Measurements from ENCODE around the gene CRMP1.

The CRMP1 gene

GRCh38 chr4:5784960-5785611 is 107.8 kb downstream of the CRMP1 start:
- ChIA-PET POLR2A (no interaction called here), CTCF (no interaction called here)
- DNase-seq (ENCODE audit: extremely low spot score): no peak
- TF ChIP-seq FOXM1 (IDR thresholded peaks at IDR 0.05; ENCODE audit: borderline replicate concordance) (no peak), HDGF (IDR thresholded peaks at IDR 0.05; ENCODE audit: borderline replicate concordance) (no peak), FOXA1 (IDR thresholded peaks at IDR 0.05) (no peak), L3MBTL2 (conservative IDR thresholded peaks at IDR 0.05) (no peak), NFRKB (IDR thresholded peaks at IDR 0.05) (no peak), TARDBP (IDR thresholded peaks at IDR 0.05) (no peak), ZNF384 (IDR thresholded peaks at IDR 0.05) (no peak), LEF1 (IDR thresholded peaks at IDR 0.05; ENCODE audit: borderline replicate concordance) (no peak), FOXK2 (IDR thresholded peaks at IDR 0.05) (no peak), BHLHE40 (IDR thresholded peaks at IDR 0.05; ENCODE audit: borderline replicate concordance) (no peak), ELF4 (IDR thresholded peaks at IDR 0.05) (no peak)

- POLR2A ChIA-PET: no interaction called here
- TF ChIP-seq ZNF384 (IDR thresholded peaks at IDR 0.05) (no peak), FOXK2 (IDR thresholded peaks at IDR 0.05) (no peak), SP1 (IDR thresholded peaks at IDR 0.05) (no peak), BHLHE40 (IDR thresholded peaks at IDR 0.05; ENCODE audit: borderline replicate concordance) (no peak), TARDBP (IDR thresholded peaks at IDR 0.05) (no peak), LEF1 (IDR thresholded peaks at IDR 0.05; ENCODE audit: borderline replicate concordance) (no peak), NFRKB (IDR thresholded peaks at IDR 0.05) (no peak), CTBP1 (IDR thresholded peaks at IDR 0.05; ENCODE audit: borderline replicate concordance) (no peak), ELF4 (IDR thresholded peaks at IDR 0.05) (no peak), ARNT (IDR thresholded peaks at IDR 0.05) (no peak), SUZ12 (IDR thresholded peaks at IDR 0.05) (no peak), PKNOX1 (IDR thresholded peaks at IDR 0.05) (no peak), L3MBTL2 (conservative IDR thresholded peaks at IDR 0.05) (no peak), HDGF (IDR thresholded peaks at IDR 0.05; ENCODE audit: borderline replicate concordance) (no peak), FOXA1 (IDR thresholded peaks at IDR 0.05) (no peak), FOXM1 (IDR thresholded peaks at IDR 0.05; ENCODE audit: borderline replicate concordance) (no peak)
- DNase-seq (ENCODE audit: extremely low spot score): no peak
- CTCF ChIA-PET: interaction anchor here (0.6 to 0.7 kb wide), 2 partner anchors 763 to 1322 kb away, joined by 3 to 5 read pairs; no protein-coding TSS in a partner anchor
Observed at GRCh38 chr4:5784021-5784420, 108.9 kb downstream of the CRMP1 start.

- TF ChIP-seq BHLHE40 (IDR thresholded peaks at IDR 0.05; ENCODE audit: borderline replicate concordance) (no peak), LEF1 (IDR thresholded peaks at IDR 0.05; ENCODE audit: borderline replicate concordance) (no peak), L3MBTL2 (conservative IDR thresholded peaks at IDR 0.05) (no peak), SP1 (IDR thresholded peaks at IDR 0.05) (no peak), FOXK2 (IDR thresholded peaks at IDR 0.05) (no peak), CTBP1 (IDR thresholded peaks at IDR 0.05; ENCODE audit: borderline replicate concordance) (no peak), HDGF (IDR thresholded peaks at IDR 0.05; ENCODE audit: borderline replicate concordance) (no peak), ELF4 (IDR thresholded peaks at IDR 0.05) (no peak), ZNF384 (IDR thresholded peaks at IDR 0.05) (no peak), SUZ12 (IDR thresholded peaks at IDR 0.05) (no peak), FOXM1 (IDR thresholded peaks at IDR 0.05; ENCODE audit: borderline replicate concordance) (no peak), TARDBP (IDR thresholded peaks at IDR 0.05) (no peak), PKNOX1 (IDR thresholded peaks at IDR 0.05) (no peak), NFRKB (IDR thresholded peaks at IDR 0.05) (no peak)
- POLR2A ChIA-PET: no interaction called here
- CTCF ChIA-PET: no interaction called here
- no peak for DNase-seq (ENCODE audit: extremely low spot score)
Observed at GRCh38 chr4:5783486-5783885, 109.4 kb downstream of the CRMP1 start.

GRCh38 chr4:5782829-5783476 is 109.9 kb downstream of the CRMP1 start:
- CTCF ChIA-PET: no interaction called here

GRCh38 chr4:5781691-5782090 is 111.2 kb downstream of the CRMP1 start:
- TF ChIP-seq HDGF (IDR thresholded peaks at IDR 0.05; ENCODE audit: borderline replicate concordance): no peak
- TF ChIP-seq L3MBTL2 (conservative IDR thresholded peaks at IDR 0.05): no peak
- no peak for TF ChIP-seq FOXM1 (IDR thresholded peaks at IDR 0.05; ENCODE audit: borderline replicate concordance)
- no peak for TF ChIP-seq LEF1 (IDR thresholded peaks at IDR 0.05; ENCODE audit: borderline replicate concordance)
- TF ChIP-seq ZNF384 (IDR thresholded peaks at IDR 0.05): no peak
- no peak for TF ChIP-seq ELF4 (IDR thresholded peaks at IDR 0.05)
- TF ChIP-seq ARNT (IDR thresholded peaks at IDR 0.05): no peak
- no peak for TF ChIP-seq PKNOX1 (IDR thresholded peaks at IDR 0.05)
- no peak for TF ChIP-seq NFRKB (IDR thresholded peaks at IDR 0.05)
- no peak for TF ChIP-seq SP1 (IDR thresholded peaks at IDR 0.05)
- no peak for TF ChIP-seq CTBP1 (IDR thresholded peaks at IDR 0.05; ENCODE audit: borderline replicate concordance)
- no peak for TF ChIP-seq FOXK2 (IDR thresholded peaks at IDR 0.05)
- ChIA-PET CTCF (no interaction called here), POLR2A (no interaction called here)
- no peak for DNase-seq (ENCODE audit: extremely low spot score)

More at GRCh38 chr4:5782829-5783476, 109.9 kb downstream of the CRMP1 start:
- POLR2A ChIA-PET: no interaction called here
- no peak for DNase-seq (ENCODE audit: extremely low spot score)
- TF ChIP-seq ZNF384 (IDR thresholded peaks at IDR 0.05) (no peak), LEF1 (IDR thresholded peaks at IDR 0.05; ENCODE audit: borderline replicate concordance) (no peak), FOXA1 (IDR thresholded peaks at IDR 0.05) (no peak), ARNT (IDR thresholded peaks at IDR 0.05) (no peak), FOXM1 (IDR thresholded peaks at IDR 0.05; ENCODE audit: borderline replicate concordance) (no peak), NFRKB (IDR thresholded peaks at IDR 0.05) (no peak), SP1 (IDR thresholded peaks at IDR 0.05) (no peak), ELF4 (IDR thresholded peaks at IDR 0.05) (no peak), FOXK2 (IDR thresholded peaks at IDR 0.05) (no peak), SUZ12 (IDR thresholded peaks at IDR 0.05) (no peak), TARDBP (IDR thresholded peaks at IDR 0.05) (no peak), CTBP1 (IDR thresholded peaks at IDR 0.05; ENCODE audit: borderline replicate concordance) (no peak), L3MBTL2 (conservative IDR thresholded peaks at IDR 0.05) (no peak), HDGF (IDR thresholded peaks at IDR 0.05; ENCODE audit: borderline replicate concordance) (no peak), BHLHE40 (IDR thresholded peaks at IDR 0.05; ENCODE audit: borderline replicate concordance) (no peak)

Measured in HEK293T (cell line).